PC-9 (cell line): ENCODE data around the gene FOXM1.

Source experiments
- EZH2 ChIP-seq: fragments of 200-600 bp; sonication (generic); IDR thresholded peaks from 2 replicates; pipeline ENCODE4 v1.8.0; 2017; ENCODE audit warnings: antibody characterized with exemption, low read depth
- TF ChIP-seq, protein P1 (sequence below): fragments of 200-600 bp; sonication (generic); conservative IDR thresholded peaks from 2 replicates; pipeline ENCODE4 v1.6.1; 2017; ENCODE audit warnings: mixed run types, antibody characterized with exemption, mild to moderate bottlenecking, moderate library complexity

DNA sequence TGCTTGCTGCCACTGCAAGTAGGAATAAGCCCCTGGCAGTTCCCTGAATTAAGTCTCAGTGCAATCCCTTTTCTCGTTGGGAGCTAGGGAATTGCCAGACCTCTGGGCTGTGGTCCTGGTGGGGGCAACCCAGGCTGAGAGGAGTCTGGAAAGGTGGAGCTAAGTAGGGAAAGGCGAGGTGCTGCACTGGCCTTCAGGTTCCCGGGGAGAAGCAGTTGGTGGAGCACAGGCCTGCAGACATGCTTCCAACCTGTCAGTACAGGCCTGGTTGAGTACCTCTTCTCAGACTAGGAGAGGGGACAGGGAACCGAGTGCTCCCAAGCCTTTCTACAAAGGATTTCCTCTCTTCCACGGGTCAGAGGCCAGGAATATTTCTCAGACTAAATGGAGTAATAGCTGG lies 43.6 kb downstream of the FOXM1 start:
- TF ChIP-seq, protein P1, sequence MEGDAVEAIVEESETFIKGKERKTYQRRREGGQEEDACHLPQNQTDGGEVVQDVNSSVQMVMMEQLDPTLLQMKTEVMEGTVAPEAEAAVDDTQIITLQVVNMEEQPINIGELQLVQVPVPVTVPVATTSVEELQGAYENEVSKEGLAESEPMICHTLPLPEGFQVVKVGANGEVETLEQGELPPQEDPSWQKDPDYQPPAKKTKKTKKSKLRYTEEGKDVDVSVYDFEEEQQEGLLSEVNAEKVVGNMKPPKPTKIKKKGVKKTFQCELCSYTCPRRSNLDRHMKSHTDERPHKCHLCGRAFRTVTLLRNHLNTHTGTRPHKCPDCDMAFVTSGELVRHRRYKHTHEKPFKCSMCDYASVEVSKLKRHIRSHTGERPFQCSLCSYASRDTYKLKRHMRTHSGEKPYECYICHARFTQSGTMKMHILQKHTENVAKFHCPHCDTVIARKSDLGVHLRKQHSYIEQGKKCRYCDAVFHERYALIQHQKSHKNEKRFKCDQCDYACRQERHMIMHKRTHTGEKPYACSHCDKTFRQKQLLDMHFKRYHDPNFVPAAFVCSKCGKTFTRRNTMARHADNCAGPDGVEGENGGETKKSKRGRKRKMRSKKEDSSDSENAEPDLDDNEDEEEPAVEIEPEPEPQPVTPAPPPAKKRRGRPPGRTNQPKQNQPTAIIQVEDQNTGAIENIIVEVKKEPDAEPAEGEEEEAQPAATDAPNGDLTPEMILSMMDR, result no peak
- no peak for TF ChIP-seq EZH2
